ENCODE results near the gene PLXNA2. TPM values are rescaled to one million over a fixed set of nuclear protein-coding genes. Genes with fewer than 3 reads are reported as not detected.

Gene PLXNA2
- total and polyA plus RNA-seq, 2 of the 8 experiments (the other 6 are each of a cell fraction or from before 2014, with no cell fraction given): 0.33 to 1.5 TPM

DNA sequence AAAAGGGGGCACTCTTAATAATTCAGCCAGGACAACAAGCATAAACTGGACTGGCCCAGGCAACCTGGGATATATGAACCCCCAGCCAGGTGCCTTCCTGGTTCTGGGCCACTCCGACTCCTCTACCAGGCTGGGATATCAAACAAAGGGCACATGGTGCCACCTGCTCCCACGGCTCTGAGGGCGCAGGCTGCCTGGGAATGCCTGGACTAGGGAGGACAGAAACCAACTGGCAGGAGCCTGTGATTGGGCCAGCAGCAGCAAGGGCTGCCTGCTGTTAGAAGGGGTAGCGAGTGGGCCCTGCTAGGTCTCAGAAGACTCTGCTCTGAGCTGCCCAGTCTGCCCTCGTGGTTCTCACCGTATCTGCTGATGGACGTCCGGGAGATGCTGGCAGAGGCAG, 210.0 kb downstream of the PLXNA2 start:
- H3K4me3 ChIP-seq (ENCODE audit: extremely low read depth in 1 of 4, insufficient read depth in 2 of 4, low read depth in 3 of 4, low read length in 4 of 4): no peak overlapping the region
- H3K27ac ChIP-seq (ENCODE audit: low read depth, low read length): no peak overlapping the region
- H3K4me2 ChIP-seq (ENCODE audit: insufficient read depth in 1 of 2, low read depth in 2 of 2, low read length in 2 of 2): no peak overlapping the region
- H2BK120ac ChIP-seq (replicated peaks; ENCODE audit: low read depth, low read length): no peak overlapping the region
- no peaks in the 10 kb centered on the region for H3K23me2 ChIP-seq (ENCODE audit: low read depth, low read length)
- H2BK5ac ChIP-seq (ENCODE audit: low read depth, low read length): no peak overlapping the region
- no peak overlapping the region for H2BK15ac ChIP-seq (ENCODE audit: low read length)
- CTCF ChIA-PET (ENCODE audit: partially characterized antibody): interaction anchor here (0.6 to 11.2 kb wide), 8 partner anchors 11 to 1214 kb away, joined by 3 to 97 read pairs (median 3); partner anchors contain the start of gene PLXNA2
- H2AK5ac ChIP-seq (ENCODE audit: low read depth, low read length): no peak overlapping the region
- H4K91ac ChIP-seq (replicated peaks; ENCODE audit: insufficient read length, low read length): no peak overlapping the region
- H3K18ac ChIP-seq (ENCODE audit: extremely low read depth, low read length): no peak overlapping the region
- no peaks in the 10 kb centered on the region for H3K27me3 ChIP-seq (replicated peaks in 1 of 4; ENCODE audit: control insufficient read depth in 3 of 4, extremely low read depth in 1 of 4, insufficient read depth in 3 of 4, low read length in 3 of 4)
- H2BK12ac ChIP-seq (ENCODE audit: low read depth, low read length): no peak overlapping the region
- no peaks in the 10 kb centered on the region for H3K79me1 ChIP-seq (ENCODE audit: low read depth, low read length)
- H4K5ac ChIP-seq (ENCODE audit: insufficient read length, low read depth, low read length): no peak overlapping the region
- H3K9ac ChIP-seq (replicated peaks in 1 of 4; ENCODE audit: extremely low read depth in 1 of 4, low read depth in 3 of 4, low read length in 3 of 4): no peak overlapping the region
- no peaks in the 10 kb centered on the region for H4K20me1 ChIP-seq (replicated peaks in 1 of 2; ENCODE audit: control insufficient read depth in 1 of 2, insufficient read depth in 2 of 2, low read length in 2 of 2)
- TF ChIP-seq ASH2L (IDR thresholded peaks at IDR 0.05; ENCODE audit: low read length): no peak
- TF ChIP-seq CEBPB (IDR thresholded peaks at IDR 0.05; ENCODE audit: low read depth, low read length): no peak
- TF ChIP-seq, protein P1, sequence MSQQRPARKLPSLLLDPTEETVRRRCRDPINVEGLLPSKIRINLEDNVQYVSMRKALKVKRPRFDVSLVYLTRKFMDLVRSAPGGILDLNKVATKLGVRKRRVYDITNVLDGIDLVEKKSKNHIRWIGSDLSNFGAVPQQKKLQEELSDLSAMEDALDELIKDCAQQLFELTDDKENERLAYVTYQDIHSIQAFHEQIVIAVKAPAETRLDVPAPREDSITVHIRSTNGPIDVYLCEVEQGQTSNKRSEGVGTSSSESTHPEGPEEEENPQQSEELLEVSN (IDR thresholded peaks at IDR 0.05): no peak
- TF ChIP-seq KDM1A (IDR thresholded peaks at IDR 0.05; ENCODE audit: borderline replicate concordance, low read length): no peak
- H3K9me3 ChIP-seq (ENCODE audit: insufficient read depth in 2 of 2, low read depth in 1 of 2, low read length in 1 of 2): no peaks in the 10 kb centered on the region
- H3K4ac ChIP-seq (replicated peaks; ENCODE audit: insufficient read length, low read depth, low read length): no peak overlapping the region
- no peaks in the 10 kb centered on the region for H3K79me2 ChIP-seq (ENCODE audit: control insufficient read depth in 1 of 2, insufficient read depth in 2 of 2, low read length in 2 of 2)
- no peak overlapping the region for H2AFZ ChIP-seq (ENCODE audit: low read length)
- no peak overlapping the region for H3K14ac ChIP-seq (ENCODE audit: insufficient read length)
- DNase-seq (ENCODE audit: low read depth in 1 of 2, low spot score in 2 of 2) (no peak), FAIRE-seq (no peak)
- H3K23ac ChIP-seq (ENCODE audit: insufficient read length): no peak overlapping the region
- no peak overlapping the region for H2BK20ac ChIP-seq (ENCODE audit: low read length)
- no peak overlapping the region for H4K8ac ChIP-seq (ENCODE audit: extremely low read depth, insufficient read depth, low read length)
- POLR2A ChIA-PET (ENCODE audit: partially characterized antibody): no interaction called here
- no peak overlapping the region for H3K56ac ChIP-seq (replicated peaks; ENCODE audit: insufficient read length, low read depth, low read length)
- H3K4me1 ChIP-seq (replicated peaks in 1 of 4; ENCODE audit: control insufficient read depth in 3 of 4, insufficient read depth in 4 of 4, low read length in 3 of 4): peaks cover 0 to 3% (median 0%) of the 10 kb centered on the region in 4 experiments; a peak in 1 of 7 replicates
- 90% methylated on average over 8 of the region's 8 CpGs; no CpG with 5 or more reads in 1 of the 2 experiments for WGBS, 2 experiments (ENCODE audit: extremely low coverage in 1 of 2, insufficient coverage in 1 of 2, insufficient read length in 1 of 2, insufficient replicate concordance in 2 of 2, low coverage in 1 of 2, low lambda C conversion rate in 2 of 2, missing lambda C conversion rate in 1 of 2)
- no peaks in the 10 kb centered on the region for H3K36me3 ChIP-seq (ENCODE audit: control insufficient read depth in 2 of 4, insufficient read depth in 4 of 4, low read length in 3 of 4)
